SK-N-SH (cell line): ENCODE data around the gene ZNF541. TPM values are rescaled to one million over a fixed set of nuclear protein-coding genes. Genes with fewer than 3 reads are reported as not detected.

Source experiments
- CTCF ChIA-PET: fragments of 300-600, 350-600 bp; formaldehyde crosslinking; extraction: SDS; loops from one replicate; lab custom pipeline; 2021; lab: Yijun Ruan, JAX
- POLR2A ChIA-PET: fragments of 350-600 bp; sonication (Branson Sonifier 250); formaldehyde crosslinking; extraction: SDS; loops from one replicate; lab custom pipeline; 2020; ENCODE audit warnings: antibody characterized with exemption, inconsistent platforms; lab: Yijun Ruan, JAX
- DNase-seq: peaks from one replicate; pipeline ENCODE4 v3.0.0; 2012
- H2AFZ ChIP-seq: fragments of 200-600 bp; sonication (generic); 2 replicates; pipeline ENCODE4 v1.8.1; 2016; ENCODE audit warnings: antibody characterized with exemption, mild to moderate bottlenecking, low read depth
- H3F3A ChIP-seq: fragments of 200-600 bp; sonication (generic); replicated peaks from 2 replicates; pipeline ENCODE3; 2016; ENCODE audit warnings: antibody characterized with exemption, mild to moderate bottlenecking; ENCODE audit not compliant: insufficient read depth
- H3K27ac ChIP-seq, 2 experiments: fragments of 200-500 bp in 1 of 2; fragments of 200-600 bp in 1 of 2; sonication (Bioruptor generic) in 1 of 2; sonication (generic), shearing (Covaris generic) in 1 of 2; 2 replicates each; pipeline versions ENCODE4 v1.5.1 to v1.6.1; 2014 to 2016; ENCODE audit warnings: low read depth in 2 of 2, inconsistent platforms in 1 of 2, low read length in 1 of 2, mild to moderate bottlenecking in 1 of 2, mixed read lengths in 1 of 2
- H3K27me3 ChIP-seq: fragments of 200-600 bp; sonication (generic), shearing (Covaris generic); 2 replicates; pipeline ENCODE4 v1.6.1; 2016; ENCODE audit warnings: mixed run types; ENCODE audit not compliant: insufficient read depth
- H3K36me3 ChIP-seq, 2 experiments: fragments of 200-500 bp in 1 of 2; fragments of 200-600 bp in 1 of 2; sonication (Bioruptor generic) in 1 of 2; sonication (generic) in 1 of 2; replicated peaks in 1 of 2; 2 replicates each; pipeline versions ENCODE3 to v1.5.1; 2014 to 2016; ENCODE audit warnings: low read length in 1 of 2, mild to moderate bottlenecking in 1 of 2; ENCODE audit not compliant: insufficient read depth in 2 of 2, control insufficient read depth in 1 of 2
- H3K4me1 ChIP-seq, 2 experiments: fragments of 200-500 bp in 1 of 2; fragments of 200-600 bp in 1 of 2; sonication (Bioruptor generic) in 1 of 2; sonication (generic), shearing (Covaris generic) in 1 of 2; 2 replicates each; pipeline versions ENCODE4 v1.5.1 to v1.6.1; 2014 to 2016; ENCODE audit warnings: low read depth in 1 of 2, low read length in 1 of 2, mixed run types in 1 of 2; ENCODE audit not compliant: insufficient read depth in 2 of 2, control insufficient read depth in 1 of 2
- H3K4me2 ChIP-seq: fragments of 200-600 bp; sonication (generic), shearing (Covaris generic); 2 replicates; pipeline ENCODE4 v1.6.1; 2017; ENCODE audit warnings: mixed run types
- H3K4me3 ChIP-seq, 2 experiments: fragments of 200-500 bp in 1 of 2; fragments of 200-600 bp in 1 of 2; sonication (Bioruptor generic) in 1 of 2; sonication (generic), shearing (Covaris generic) in 1 of 2; 2 replicates each; pipeline versions ENCODE4 v1.5.1 to v1.8.1; 2014 to 2016; ENCODE audit warnings: low read depth in 2 of 2, inconsistent platforms in 1 of 2, low read length in 1 of 2, mild to moderate bottlenecking in 1 of 2, mixed read lengths in 1 of 2, moderate library complexity in 1 of 2
- H3K79me2 ChIP-seq: fragments of 200-600 bp; sonication (generic); 2 replicates; pipeline ENCODE4 v1.8.1; 2017; ENCODE audit warnings: mild to moderate bottlenecking; ENCODE audit not compliant: insufficient read depth
- H3K9ac ChIP-seq: fragments of 200-600 bp; sonication (generic); 2 replicates; pipeline ENCODE4 v1.6.1; 2017; ENCODE audit warnings: mixed run types
- H3K9me2 ChIP-seq: fragments of 200-600 bp; sonication (generic); 2 replicates; pipeline ENCODE4 v1.6.1; 2017; ENCODE audit warnings: mixed run types
- H3K9me3 ChIP-seq: fragments of 200-600 bp; sonication (generic); 2 replicates; pipeline ENCODE4 v1.6.1; 2017; ENCODE audit warnings: mixed run types, mild to moderate bottlenecking, moderate library complexity
- H4K20me1 ChIP-seq: fragments of 200-600 bp; sonication (generic); 2 replicates; pipeline ENCODE4 v1.6.1; 2017; ENCODE audit warnings: mild to moderate bottlenecking, mixed run types; ENCODE audit not compliant: insufficient read depth
- CTCF ChIP-seq: fragments of 200-600 bp; sonication (generic); IDR thresholded peaks from 2 replicates; pipeline ENCODE4 v1.6.1; 2017; ENCODE audit warnings: antibody characterized with exemption, mild to moderate bottlenecking, moderate library complexity
- EP300 ChIP-seq, 2 experiments: IDR thresholded peaks; 2 replicates each; pipeline versions ENCODE4 v1.4.0 to v1.6.1; 2012; ENCODE audit warnings: borderline replicate concordance in 1 of 2, low read depth in 1 of 2, low read length in 1 of 2
- EZH2phosphoT487 ChIP-seq: fragments of 200-600 bp; sonication (generic); IDR thresholded peaks from 2 replicates; pipeline ENCODE4 v1.6.1; 2017; ENCODE audit warnings: low read depth, mixed run types, mild to moderate bottlenecking, antibody characterized with exemption, moderate library complexity, borderline replicate concordance
- GABPA ChIP-seq: IDR thresholded peaks from 2 replicates; pipeline ENCODE4 v1.4.0; 2012; ENCODE audit warnings: low read depth, mild to moderate bottlenecking
- GATA2 ChIP-seq: sonication (generic); formaldehyde crosslinking; IDR thresholded peaks from 2 replicates; pipeline ENCODE4 v1.5.0; 2020; ENCODE audit warnings: mild to moderate bottlenecking, missing genetic modification reagents
- IRF3 ChIP-seq: fragments of 150-350 bp; IDR thresholded peaks from 2 replicates; pipeline ENCODE4 v1.6.1; 2016; ENCODE audit warnings: mild to moderate bottlenecking, low read depth, low read length
- MXI1 ChIP-seq: IDR thresholded peaks from 2 replicates; pipeline ENCODE4 v1.6.1; 2012; ENCODE audit warnings: mild to moderate bottlenecking, low read depth, low read length, improper control_type of control experiment
- NFIC ChIP-seq: IDR thresholded peaks from 2 replicates; pipeline ENCODE4 v1.4.0; 2012; ENCODE audit warnings: borderline replicate concordance
- RCOR1 ChIP-seq: fragments of 150-350 bp; IDR thresholded peaks from 2 replicates; pipeline ENCODE4 v1.6.1; 2017; ENCODE audit warnings: antibody characterized with exemption, low read length
- RXRA ChIP-seq: IDR thresholded peaks from 2 replicates; pipeline ENCODE4 v1.4.0; 2012; ENCODE audit warnings: low read depth, mild to moderate bottlenecking, borderline replicate concordance
- SIN3A ChIP-seq: IDR thresholded peaks from 2 replicates; pipeline ENCODE4 v1.6.1; 2012; ENCODE audit warnings: low read depth, mild to moderate bottlenecking, low read length, moderate library complexity, borderline replicate concordance
- TAF1 ChIP-seq: IDR thresholded peaks from 2 replicates; pipeline ENCODE4 v1.6.1; 2012; ENCODE audit warnings: low read depth, mild to moderate bottlenecking, low read length, moderate library complexity, borderline replicate concordance
- TEAD4 ChIP-seq: IDR thresholded peaks from 2 replicates; pipeline ENCODE4 v1.4.0; 2012; ENCODE audit warnings: mild to moderate bottlenecking, borderline replicate concordance; ENCODE audit not compliant: insufficient read depth
- USF2 ChIP-seq: fragments of 150-350 bp; IDR thresholded peaks from 2 replicates; pipeline ENCODE4 v1.6.1; 2017; ENCODE audit warnings: antibody characterized with exemption, low read length, low read depth, borderline replicate concordance
- YY1 ChIP-seq: IDR thresholded peaks from 2 replicates; pipeline ENCODE4 v1.4.0; 2012; ENCODE audit warnings: low read depth, mild to moderate bottlenecking
- ZBTB33 ChIP-seq: IDR thresholded peaks from 2 replicates; pipeline ENCODE4 v1.4.0; 2012; ENCODE audit warnings: low read depth, borderline replicate concordance
- WGBS: methylation state at CpG from one replicate; pipeline ENCODE4 v1.1.6; 2017; ENCODE audit warnings: low lambda C conversion rate; 5-methylcytosine and 5-hydroxymethylcytosine counted together
- polyA plus RNA-seq, 3 experiments: library from polyadenylated mRNA; depleted of rRNA; stranded (reverse); fragments of >200 nt; gene quantifications; 2 replicates each; pipeline ENCODE4 v1.2.3, GENCODE V29; 2012

ZNF541 gene
- polyA plus RNA-seq, 1 of the 3 experiments (the other 2 are of a cell fraction): 0.08 TPM

GRCh38 chr19:47547199-47547598, 25.7 kb downstream of the ZNF541 start:
- no peak overlapping the region for H2AFZ ChIP-seq
- no peaks in the 10 kb centered on the region for H3K36me3 ChIP-seq
- no peaks in the 10 kb centered on the region for H3K27me3 ChIP-seq
- H3F3A ChIP-seq: no peaks in the 10 kb centered on the region
- H3K9ac ChIP-seq: no peak overlapping the region
- H3K9me2 ChIP-seq: no peaks in the 10 kb centered on the region
- H3K9me3 ChIP-seq: no peaks in the 10 kb centered on the region
- TF ChIP-seq NFIC (no peak), ZBTB33 (no peak), MXI1 (no peak), TEAD4 (no peak), YY1 (no peak), RCOR1 (no peak), EP300 (IDR thresholded peaks at IDR 0.05; ENCODE audit: borderline replicate concordance in 1 of 2, low read depth in 1 of 2, low read length in 1 of 2) (no peak), IRF3 (no peak), TAF1 (no peak), GATA2 (no peak), GABPA (no peak), CTCF (no peak), RXRA (no peak), USF2 (no peak), EZH2phosphoT487 (no peak), SIN3A (no peak)
- H3K27ac ChIP-seq: no peak overlapping the region
- CTCF ChIA-PET: no interaction called here
- POLR2A ChIA-PET: no interaction called here
- WGBS: 56% methylated on average over 2 of the region's 2 CpGs
- no peak overlapping the region for H3K4me2 ChIP-seq
- H3K4me1 ChIP-seq: peaks cover 0 to 1% of the 10 kb centered on the region in 2 experiments; a peak in 1 of 4 replicates
- no peaks in the 10 kb centered on the region for H3K79me2 ChIP-seq
- no peak overlapping the region for H3K4me3 ChIP-seq
- H4K20me1 ChIP-seq: no peaks in the 10 kb centered on the region
- DNase-seq: no peak
